NT2/D1 (cell line): ENCODE results near the gene FRMD3.

Source experiments
- DNase-seq: peaks from one replicate; pipeline ENCODE4 v3.0.0-alpha.2; 2011; ENCODE audit warnings: low read depth, low spot score
- H3K27me3 ChIP-seq: 2 replicates; pipeline ENCODE4 v1.6.0; 2011; ENCODE audit warnings: mild to moderate bottlenecking; ENCODE audit not compliant: insufficient read length, insufficient read depth
- H3K36me3 ChIP-seq: 2 replicates; pipeline ENCODE4 v1.6.1; 2011; ENCODE audit warnings: mild to moderate bottlenecking, low read length, mixed read lengths; ENCODE audit not compliant: insufficient read depth, insufficient read length
- H3K4me1 ChIP-seq: 2 replicates; pipeline ENCODE4 v1.5.1; 2011; ENCODE audit not compliant: insufficient read depth, insufficient read length
- H3K4me3 ChIP-seq: 2 replicates; pipeline ENCODE4 v1.5.1; 2011; ENCODE audit warnings: low read depth; ENCODE audit not compliant: insufficient read length
- H3K9ac ChIP-seq: 2 replicates; pipeline ENCODE4 v1.6.0; 2011; ENCODE audit warnings: low read depth; ENCODE audit not compliant: insufficient read length
- H3K9me3 ChIP-seq: 2 replicates; pipeline ENCODE4 v1.5.1; 2011; ENCODE audit warnings: mild to moderate bottlenecking, low read length; ENCODE audit not compliant: insufficient read depth
- SUZ12 ChIP-seq: IDR thresholded peaks from 2 replicates; pipeline ENCODE4 v1.6.1; 2011; ENCODE audit not compliant: insufficient read length, insufficient read depth; ENCODE audit errors: extremely low read depth
- YY1 ChIP-seq: IDR thresholded peaks from 2 replicates; pipeline ENCODE4 v1.6.1; 2011; ENCODE audit not compliant: insufficient read length, insufficient read depth
- ZNF274 ChIP-seq: IDR thresholded peaks from 2 replicates; pipeline ENCODE4 v1.6.1; 2011; ENCODE audit warnings: mild to moderate bottlenecking, low read depth, low read length

FRMD3 gene

GRCh38 chr9:83339435-83339834 lies 198.8 kb downstream of the FRMD3 start:
- TF ChIP-seq YY1 = no peak
- TF ChIP-seq SUZ12 = no peak
- TF ChIP-seq ZNF274 = no peak
- no peaks in the 10 kb centered on the region for H3K27me3 ChIP-seq
- H3K9me3 ChIP-seq = 0 out of 2 replicates have a peak, but pooled peaks cover 5% of the 10 kb centered on the region
- DNase-seq = no peak
- peaks cover 7% of the 10 kb centered on the region for H3K4me1 ChIP-seq
- H3K9ac ChIP-seq = no peak overlapping the region
- H3K4me3 ChIP-seq = no peak overlapping the region
- no peaks in the 10 kb centered on the region for H3K36me3 ChIP-seq

- DNase-seq = no peak
- Histone ChIP-seq H3K9ac (no peak overlapping the region), H3K27me3 (no peaks in the 10 kb centered on the region), H3K9me3 (0 out of 2 replicates have a peak, but pooled peaks cover 5% of the 10 kb centered on the region), H3K4me3 (no peak overlapping the region), H3K4me1 (peaks cover 2% of the 10 kb centered on the region), H3K36me3 (no peaks in the 10 kb centered on the region)
- TF ChIP-seq YY1 (no peak), ZNF274 (no peak), SUZ12 (no peak)
Measured at GRCh38 chr9:83336706-83337105, 201.5 kb downstream of the FRMD3 start.

- no peak for TF ChIP-seq YY1
- TF ChIP-seq SUZ12 = no peak
- no peak for TF ChIP-seq ZNF274
- Histone ChIP-seq H3K9ac (no peak overlapping the region), H3K36me3 (no peaks in the 10 kb centered on the region), H3K27me3 (no peaks in the 10 kb centered on the region), H3K4me1 (peaks cover 2% of the 10 kb centered on the region), H3K4me3 (no peak overlapping the region), H3K9me3 (0 out of 2 replicates have a peak, but pooled peaks cover 11% of the 10 kb centered on the region)
- DNase-seq = peak; percentile 70
Measured at GRCh38 chr9:83334320-83334719, 203.9 kb downstream of the FRMD3 start.

- TF ChIP-seq SUZ12 (no peak), ZNF274 (no peak), YY1 (no peak)
- Histone ChIP-seq H3K4me3 (no peak overlapping the region), H3K4me1 (no peaks in the 10 kb centered on the region)
Measured at GRCh38 chr9:83330207-83331196, 207.7 kb downstream of the FRMD3 start.

GRCh38 chr9:83327750-83328622 lies 210.2 kb downstream of the FRMD3 start:
- Histone ChIP-seq H3K9me3 (peaks cover 12% of the 10 kb centered on the region; the same call in 1 of the 2 replicates), H3K36me3 (no peaks in the 10 kb centered on the region), H3K4me1 (no peaks in the 10 kb centered on the region), H3K4me3 (no peak overlapping the region), H3K27me3 (no peaks in the 10 kb centered on the region), H3K9ac (no peak overlapping the region)
- TF ChIP-seq YY1 (no peak), SUZ12 (no peak), ZNF274 (no peak)
- no peak for DNase-seq

More at GRCh38 chr9:83330207-83331196, 207.7 kb downstream of the FRMD3 start:
- no peaks in the 10 kb centered on the region for H3K36me3 ChIP-seq
- DNase-seq = no peak
- H3K9me3 ChIP-seq = 0 out of 2 replicates have a peak, but pooled peaks cover 6% of the 10 kb centered on the region
- no peak overlapping the region for H3K9ac ChIP-seq
- H3K27me3 ChIP-seq = no peaks in the 10 kb centered on the region

- no peak for TF ChIP-seq SUZ12
- no peak for TF ChIP-seq ZNF274
- no peak for TF ChIP-seq YY1
- no peaks in the 10 kb centered on the region for H3K27me3 ChIP-seq
- H3K4me3 ChIP-seq = no peak overlapping the region
- no peak for DNase-seq
- H3K4me1 ChIP-seq = no peaks in the 10 kb centered on the region
- H3K36me3 ChIP-seq = no peaks in the 10 kb centered on the region
- peaks cover 13% of the 10 kb centered on the region; the same call in 1 of the 2 replicates for H3K9me3 ChIP-seq
- no peak overlapping the region for H3K9ac ChIP-seq
Measured at GRCh38 chr9:83327323-83327722, 210.9 kb downstream of the FRMD3 start.

- TF ChIP-seq ZNF274 (no peak), SUZ12 (no peak), YY1 (no peak)
- DNase-seq = no peak
- Histone ChIP-seq H3K36me3 (no peaks in the 10 kb centered on the region), H3K9me3 (peaks cover 13% of the 10 kb centered on the region), H3K27me3 (no peaks in the 10 kb centered on the region), H3K9ac (no peak overlapping the region), H3K4me1 (no peaks in the 10 kb centered on the region), H3K4me3 (no peak overlapping the region)
Measured at GRCh38 chr9:83323148-83323547, 215.1 kb downstream of the FRMD3 start.
